ENCODE data around the gene MTMR1. TPM values are rescaled to one million over a fixed set of nuclear protein-coding genes. Genes with fewer than 3 reads are reported as not detected.

MTMR1 gene
- total RNA-seq, 1 experiment from 2014 or later = 23.6 TPM

DNA sequence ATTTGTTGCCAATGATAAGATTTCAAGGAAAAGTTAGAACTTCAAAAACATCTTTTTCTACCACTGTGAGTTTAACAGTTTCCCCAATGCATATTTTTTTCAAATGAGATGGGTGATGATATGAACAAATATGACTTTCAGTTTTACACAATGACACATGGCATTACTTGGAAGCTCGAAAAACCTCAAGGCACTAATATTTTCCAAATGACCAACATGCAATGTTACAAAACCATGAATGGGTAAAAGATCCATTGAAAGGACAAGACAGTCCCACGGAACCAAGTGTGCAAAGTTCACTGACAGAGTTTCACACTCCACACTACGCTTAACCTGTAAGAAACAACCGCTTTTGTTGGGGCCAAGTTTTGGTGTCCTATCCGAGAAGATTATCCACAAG, 120.7 kb downstream of the MTMR1 start:
- Histone ChIP-seq H3K4me1 (ENCODE audit: insufficient read depth, low read length, poor library complexity, severe bottlenecking) (no peaks in the 10 kb centered on the region), H3K27me3 (replicated peaks; ENCODE audit: insufficient read depth, low read depth, low read length, poor library complexity) (no peaks in the 10 kb centered on the region), H3K9me3 (ENCODE audit: low read depth, low read length, poor library complexity, severe bottlenecking) (no peaks in the 10 kb centered on the region), H3K27ac (ENCODE audit: low read depth, low read length, poor library complexity, severe bottlenecking) (no peak overlapping the region), H3K4me3 (ENCODE audit: low read depth, low read length, poor library complexity, severe bottlenecking) (no peak overlapping the region), H3K36me3 (ENCODE audit: insufficient read depth, low read length, poor library complexity, severe bottlenecking) (no peaks in the 10 kb centered on the region)
- intact Hi-C loops (cut with micrococcal nuclease; ENCODE audit: unreplicated experiment) = no loop called here
- no peak for TF ChIP-seq EZH2 (IDR thresholded peaks at IDR 0.05; ENCODE audit: borderline replicate concordance, low read depth, low read length, poor library complexity, severe bottlenecking)
- TF ChIP-seq, protein P1, sequence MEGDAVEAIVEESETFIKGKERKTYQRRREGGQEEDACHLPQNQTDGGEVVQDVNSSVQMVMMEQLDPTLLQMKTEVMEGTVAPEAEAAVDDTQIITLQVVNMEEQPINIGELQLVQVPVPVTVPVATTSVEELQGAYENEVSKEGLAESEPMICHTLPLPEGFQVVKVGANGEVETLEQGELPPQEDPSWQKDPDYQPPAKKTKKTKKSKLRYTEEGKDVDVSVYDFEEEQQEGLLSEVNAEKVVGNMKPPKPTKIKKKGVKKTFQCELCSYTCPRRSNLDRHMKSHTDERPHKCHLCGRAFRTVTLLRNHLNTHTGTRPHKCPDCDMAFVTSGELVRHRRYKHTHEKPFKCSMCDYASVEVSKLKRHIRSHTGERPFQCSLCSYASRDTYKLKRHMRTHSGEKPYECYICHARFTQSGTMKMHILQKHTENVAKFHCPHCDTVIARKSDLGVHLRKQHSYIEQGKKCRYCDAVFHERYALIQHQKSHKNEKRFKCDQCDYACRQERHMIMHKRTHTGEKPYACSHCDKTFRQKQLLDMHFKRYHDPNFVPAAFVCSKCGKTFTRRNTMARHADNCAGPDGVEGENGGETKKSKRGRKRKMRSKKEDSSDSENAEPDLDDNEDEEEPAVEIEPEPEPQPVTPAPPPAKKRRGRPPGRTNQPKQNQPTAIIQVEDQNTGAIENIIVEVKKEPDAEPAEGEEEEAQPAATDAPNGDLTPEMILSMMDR (conservative IDR thresholded peaks at IDR 0.05; ENCODE audit: low read depth, low read length) = no peak
- no peak for DNase-seq (ENCODE audit: low spot score)
- POLR2A ChIA-PET (ENCODE audit: low non-redundant PET) = no interaction called here
- CTCF ChIA-PET = no interaction called here
- no TSS peak for BruUV-seq (replicated peaks)

Other genes starting within 250 kb of the MTMR1 start
- gene MTM1, start 124.8 kb upstream of the MTMR1 start, total RNA-seq (2021) = 7.1 and 9.4 TPM in 2 replicates
- gene CD99L2, start 205.3 kb downstream of the MTMR1 start, total RNA-seq (2021) = 29.5 and 34.1 TPM in 2 replicates

All from A673 (cell line).